Measurements from ENCODE around the gene DHRSX. TPM values are rescaled to one million over a fixed set of nuclear protein-coding genes. Genes with fewer than 3 reads are reported as not detected.
"Not testable (repeated sequence)": the region's sequence is repeated elsewhere in the genome, so short reads cannot be mapped to it uniquely, and the experiment has no call there.

DHRSX gene
- polyA plus RNA-seq, 1 donor = 11.3 TPM

- not testable (repeated sequence) for DNase-seq (ENCODE audit: low read depth)
Observed at GRCh38 chrX:2456091-2456490, 44.7 kb downstream of the DHRSX start.

GRCh38 chrX:2454620-2455019, 46.2 kb downstream of the DHRSX start:
- DNase-seq (ENCODE audit: low read depth) = not testable (repeated sequence)

- no peak for DNase-seq (ENCODE audit: low read depth)
Observed at GRCh38 chrX:2452799-2453198, 48.0 kb downstream of the DHRSX start.

- DNase-seq (ENCODE audit: low read depth) = no peak
Observed at GRCh38 chrX:2452317-2452784, 48.4 kb downstream of the DHRSX start.

- DNase-seq (ENCODE audit: low read depth) = no peak
Observed at GRCh38 chrX:2451501-2452316, 49.1 kb downstream of the DHRSX start.

- no peak for DNase-seq (ENCODE audit: low read depth)
Observed at GRCh38 chrX:2450681-2451080, 50.1 kb downstream of the DHRSX start.

GRCh38 chrX:2449135-2449886, 51.5 kb downstream of the DHRSX start:
- no peak for DNase-seq (ENCODE audit: low read depth)

- no peak for DNase-seq (ENCODE audit: low read depth)
Observed at GRCh38 chrX:2447484-2447883, 53.3 kb downstream of the DHRSX start.

GRCh38 chrX:2446815-2447214, 54.0 kb downstream of the DHRSX start:
- DNase-seq (ENCODE audit: low read depth) = no peak

- no peak for DNase-seq (ENCODE audit: low read depth)
Observed at GRCh38 chrX:2445662-2446623, 54.8 kb downstream of the DHRSX start.

GRCh38 chrX:2442694-2443093, 58.1 kb downstream of the DHRSX start:
- DNase-seq (ENCODE audit: low read depth) = no peak

GRCh38 chrX:2441466-2441865, 59.3 kb downstream of the DHRSX start:
- no peak for DNase-seq (ENCODE audit: low read depth)

GRCh38 chrX:2439613-2440012, 61.2 kb downstream of the DHRSX start:
- DNase-seq (ENCODE audit: low read depth) = no peak

GRCh38 chrX:2435465-2435864, 65.3 kb downstream of the DHRSX start:
- DNase-seq (ENCODE audit: low read depth) = no peak

- DNase-seq (ENCODE audit: low read depth) = no peak
Observed at GRCh38 chrX:2434270-2435163, 66.3 kb downstream of the DHRSX start.

- no peak for DNase-seq (ENCODE audit: low read depth)
Observed at GRCh38 chrX:2432298-2432863, 68.4 kb downstream of the DHRSX start.

- no peak for DNase-seq (ENCODE audit: low read depth)
Observed at GRCh38 chrX:2430265-2430825, 70.4 kb downstream of the DHRSX start.

GRCh38 chrX:2427737-2428136, 73.0 kb downstream of the DHRSX start:
- no peak for DNase-seq (ENCODE audit: low read depth)

- no peak for DNase-seq (ENCODE audit: low read depth)
Observed at GRCh38 chrX:2427147-2427546, 73.6 kb downstream of the DHRSX start.

GRCh38 chrX:2426289-2426882, 74.4 kb downstream of the DHRSX start:
- no peak for DNase-seq (ENCODE audit: low read depth)

All from forelimb muscle (tissue), 1 donor.